ENCODE results near the gene GIT2. TPM values are rescaled to one million over a fixed set of nuclear protein-coding genes. Genes with fewer than 3 reads are reported as not detected.
A peak's percentile ranks its signal among the peaks of the same experiment; 100 is the strongest.

GIT2 gene
- total and polyA plus RNA-seq, 2 of the 13 experiments (the other 11 are each of a cell fraction or from before 2014, with no cell fraction given) = 18.4 to 19.8 TPM

DNA sequence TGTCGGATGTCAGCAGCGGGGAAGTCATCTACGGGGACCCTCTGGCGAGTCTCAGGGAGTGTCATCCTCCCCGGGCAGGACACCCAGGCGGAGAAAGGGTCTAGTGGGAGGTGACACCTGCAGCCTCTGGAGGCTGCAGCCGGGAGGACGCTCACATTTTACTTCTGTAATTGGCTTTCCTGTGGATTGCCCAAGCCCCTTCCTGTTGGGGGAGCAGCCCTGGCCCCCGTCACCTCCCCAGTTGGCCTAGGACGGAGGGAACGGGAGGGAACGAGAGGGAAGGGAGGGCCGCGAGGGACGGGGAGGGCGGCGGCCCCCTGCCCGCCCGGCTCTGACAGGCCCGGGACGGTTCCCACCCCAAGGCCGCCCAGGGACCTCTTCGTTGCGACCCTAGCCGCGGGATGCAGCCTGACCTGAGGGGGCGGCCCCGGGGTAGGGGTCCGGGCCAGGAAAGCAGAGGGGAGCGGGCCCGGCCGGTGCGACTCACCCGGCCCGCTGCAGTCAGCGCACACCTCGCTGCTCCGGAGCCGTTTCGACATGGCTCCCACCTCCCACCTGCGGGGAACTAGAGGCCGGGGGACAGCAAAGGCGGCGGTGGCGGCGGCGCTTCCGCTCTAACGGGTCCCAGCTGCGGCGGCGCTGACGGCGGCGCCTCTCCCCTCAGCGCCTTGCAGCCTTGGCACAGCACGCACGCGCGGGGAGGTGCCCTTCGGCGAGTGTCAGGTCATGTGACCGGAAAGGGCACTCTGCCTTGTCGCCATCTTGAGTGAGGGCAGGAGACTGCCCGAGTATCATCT lies at the start of gene GIT2 (continued):
- TF ChIP-seq, protein P1, sequence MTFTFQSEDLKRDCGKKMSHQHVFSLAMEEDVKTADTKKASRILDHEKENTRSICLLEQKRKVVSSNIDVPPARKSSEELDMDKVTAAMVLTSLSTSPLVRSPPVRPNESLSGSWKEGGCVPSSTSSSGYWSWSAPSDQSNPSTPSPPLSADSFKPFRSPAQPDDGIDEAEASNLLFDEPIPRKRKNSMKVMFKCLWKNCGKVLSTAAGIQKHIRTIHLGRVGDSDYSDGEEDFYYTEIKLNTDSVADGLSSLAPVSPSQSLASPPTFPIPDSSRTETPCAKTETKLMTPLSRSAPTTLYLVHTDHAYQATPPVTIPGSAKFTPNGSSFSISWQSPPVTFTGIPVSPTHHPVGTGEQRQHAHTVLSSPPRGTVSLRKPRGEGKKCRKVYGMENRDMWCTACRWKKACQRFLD (CRISPR knock-in tag; IDR thresholded peaks at IDR 0.05; ENCODE audit: borderline replicate concordance) = no peak
- peak; percentile 76; the same call in 1 of the 2 replicates for TF ChIP-seq GLI4 (CRISPR knock-in tag; IDR thresholded peaks at IDR 0.05; ENCODE audit: borderline replicate concordance)
- TF ChIP-seq ZBTB1 (CRISPR knock-in tag; IDR thresholded peaks at IDR 0.05; ENCODE audit: borderline replicate concordance) = no peak
- peak; percentile 72 for TF ChIP-seq SPEN (CRISPR knock-in tag; IDR thresholded peaks at IDR 0.05; ENCODE audit: low read depth)
- TF ChIP-seq, protein P2, sequence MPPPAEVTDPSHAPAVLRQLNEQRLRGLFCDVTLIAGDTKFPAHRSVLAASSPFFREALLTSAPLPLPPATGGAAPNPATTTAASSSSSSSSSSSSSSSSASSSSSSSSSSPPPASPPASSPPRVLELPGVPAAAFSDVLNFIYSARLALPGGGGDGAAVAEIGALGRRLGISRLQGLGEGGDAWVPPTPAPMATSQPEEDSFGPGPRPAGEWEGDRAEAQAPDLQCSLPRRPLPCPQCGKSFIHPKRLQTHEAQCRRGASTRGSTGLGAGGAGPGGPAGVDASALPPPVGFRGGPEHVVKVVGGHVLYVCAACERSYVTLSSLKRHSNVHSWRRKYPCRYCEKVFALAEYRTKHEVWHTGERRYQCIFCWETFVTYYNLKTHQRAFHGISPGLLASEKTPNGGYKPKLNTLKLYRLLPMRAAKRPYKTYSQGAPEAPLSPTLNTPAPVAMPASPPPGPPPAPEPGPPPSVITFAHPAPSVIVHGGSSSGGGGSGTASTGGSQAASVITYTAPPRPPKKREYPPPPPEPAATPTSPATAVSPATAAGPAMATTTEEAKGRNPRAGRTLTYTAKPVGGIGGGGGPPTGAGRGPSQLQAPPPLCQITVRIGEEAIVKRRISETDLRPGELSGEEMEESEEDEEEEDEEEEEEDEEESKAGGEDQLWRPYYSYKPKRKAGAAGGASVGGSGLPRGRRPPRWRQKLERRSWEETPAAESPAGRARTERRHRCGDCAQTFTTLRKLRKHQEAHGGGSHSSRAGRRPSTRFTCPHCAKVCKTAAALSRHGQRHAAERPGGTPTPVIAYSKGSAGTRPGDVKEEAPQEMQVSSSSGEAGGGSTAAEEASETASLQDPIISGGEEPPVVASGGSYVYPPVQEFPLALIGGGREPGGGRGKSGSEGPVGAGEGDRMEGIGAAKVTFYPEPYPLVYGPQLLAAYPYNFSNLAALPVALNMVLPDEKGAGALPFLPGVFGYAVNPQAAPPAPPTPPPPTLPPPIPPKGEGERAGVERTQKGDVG (CRISPR knock-in tag; IDR thresholded peaks at IDR 0.05; ENCODE audit: borderline replicate concordance) = no peak
- TF ChIP-seq, protein P3, sequence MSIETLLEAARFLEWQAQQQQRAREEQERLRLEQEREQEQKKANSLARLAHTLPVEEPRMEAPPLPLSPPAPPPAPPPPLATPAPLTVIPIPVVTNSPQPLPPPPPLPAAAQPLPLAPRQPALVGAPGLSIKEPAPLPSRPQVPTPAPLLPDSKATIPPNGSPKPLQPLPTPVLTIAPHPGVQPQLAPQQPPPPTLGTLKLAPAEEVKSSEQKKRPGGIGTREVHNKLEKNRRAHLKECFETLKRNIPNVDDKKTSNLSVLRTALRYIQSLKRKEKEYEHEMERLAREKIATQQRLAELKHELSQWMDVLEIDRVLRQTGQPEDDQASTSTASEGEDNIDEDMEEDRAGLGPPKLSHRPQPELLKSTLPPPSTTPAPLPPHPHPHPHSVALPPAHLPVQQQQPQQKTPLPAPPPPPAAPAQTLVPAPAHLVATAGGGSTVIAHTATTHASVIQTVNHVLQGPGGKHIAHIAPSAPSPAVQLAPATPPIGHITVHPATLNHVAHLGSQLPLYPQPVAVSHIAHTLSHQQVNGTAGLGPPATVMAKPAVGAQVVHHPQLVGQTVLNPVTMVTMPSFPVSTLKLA (IDR thresholded peaks at IDR 0.05) = 0 out of 2 replicates have a peak, but pooled peaks have one; percentile 9
- TF ChIP-seq, protein P4, sequence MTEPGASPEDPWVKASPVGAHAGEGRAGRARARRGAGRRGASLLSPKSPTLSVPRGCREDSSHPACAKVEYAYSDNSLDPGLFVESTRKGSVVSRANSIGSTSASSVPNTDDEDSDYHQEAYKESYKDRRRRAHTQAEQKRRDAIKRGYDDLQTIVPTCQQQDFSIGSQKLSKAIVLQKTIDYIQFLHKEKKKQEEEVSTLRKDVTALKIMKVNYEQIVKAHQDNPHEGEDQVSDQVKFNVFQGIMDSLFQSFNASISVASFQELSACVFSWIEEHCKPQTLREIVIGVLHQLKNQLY (CRISPR knock-in tag; IDR thresholded peaks at IDR 0.05) = no peak
- no peak for TF ChIP-seq ZFP36 (IDR thresholded peaks at IDR 0.05; ENCODE audit: borderline replicate concordance, low read depth, low read length, partially characterized antibody)
- TF ChIP-seq ZNF10 (CRISPR knock-in tag; IDR thresholded peaks at IDR 0.05; ENCODE audit: borderline replicate concordance, low read depth) = no peak
- peak; percentile 79 for TF ChIP-seq YEATS4 (CRISPR knock-in tag; IDR thresholded peaks at IDR 0.05; ENCODE audit: borderline replicate concordance)
- TF ChIP-seq STAT5B (CRISPR knock-in tag; IDR thresholded peaks at IDR 0.05) = no peak
- no peak for TF ChIP-seq ZNF782 (CRISPR knock-in tag; IDR thresholded peaks at IDR 0.05; ENCODE audit: borderline replicate concordance)
- TF ChIP-seq, protein P5, sequence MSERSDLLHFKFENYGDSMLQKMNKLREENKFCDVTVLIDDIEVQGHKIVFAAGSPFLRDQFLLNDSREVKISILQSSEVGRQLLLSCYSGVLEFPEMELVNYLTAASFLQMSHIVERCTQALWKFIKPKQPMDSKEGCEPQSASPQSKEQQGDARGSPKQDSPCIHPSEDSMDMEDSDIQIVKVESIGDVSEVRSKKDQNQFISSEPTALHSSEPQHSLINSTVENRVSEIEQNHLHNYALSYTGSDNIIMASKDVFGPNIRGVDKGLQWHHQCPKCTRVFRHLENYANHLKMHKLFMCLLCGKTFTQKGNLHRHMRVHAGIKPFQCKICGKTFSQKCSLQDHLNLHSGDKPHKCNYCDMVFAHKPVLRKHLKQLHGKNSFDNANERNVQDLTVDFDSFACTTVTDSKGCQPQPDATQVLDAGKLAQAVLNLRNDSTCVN (CRISPR knock-in tag; IDR thresholded peaks at IDR 0.05; ENCODE audit: borderline replicate concordance) = no peak
- TF ChIP-seq, protein P6, sequence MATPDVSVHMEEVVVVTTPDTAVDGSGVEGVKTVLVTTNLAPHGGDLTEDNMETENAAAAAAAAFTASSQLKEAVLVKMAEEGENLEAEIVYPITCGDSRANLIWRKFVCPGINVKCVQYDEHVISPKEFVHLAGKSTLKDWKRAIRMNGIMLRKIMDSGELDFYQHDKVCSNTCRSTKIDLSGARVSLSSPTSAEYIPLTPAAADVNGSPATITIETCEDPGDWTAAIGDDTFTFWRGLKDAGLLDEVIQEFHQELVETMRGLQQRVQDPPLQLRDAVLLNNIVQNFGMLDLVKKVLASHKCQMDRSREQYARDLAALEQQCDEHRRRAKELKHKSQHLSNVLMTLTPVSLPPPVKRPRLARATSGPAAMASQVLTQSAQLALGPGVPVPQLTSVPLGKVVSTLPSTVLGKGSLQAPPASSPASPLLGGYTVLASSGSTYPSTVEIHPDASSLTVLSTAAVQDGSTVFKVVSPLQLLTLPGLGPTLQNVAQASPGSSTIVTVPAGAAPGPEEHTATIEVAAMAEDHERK (CRISPR knock-in tag; IDR thresholded peaks at IDR 0.05; ENCODE audit: low read depth) = 0 out of 2 replicates have a peak, but pooled peaks have one; percentile 34
- TF ChIP-seq ZNF296 (CRISPR knock-in tag; conservative IDR thresholded peaks at IDR 0.05) = no peak
- TF ChIP-seq MTA1 (CRISPR knock-in tag; IDR thresholded peaks at IDR 0.05; ENCODE audit: borderline replicate concordance) = peak; percentile 80; the same call in 1 of the 2 replicates
- TF ChIP-seq RFX3 (CRISPR knock-in tag; IDR thresholded peaks at IDR 0.05) = no peak
- no peak for TF ChIP-seq CENPT (CRISPR knock-in tag; IDR thresholded peaks at IDR 0.05; ENCODE audit: low read depth)
- TF ChIP-seq SAP130 (CRISPR knock-in tag; IDR thresholded peaks at IDR 0.05; ENCODE audit: low read depth) = peak; percentile 91

Measured in HepG2 (cell line).